B cell (primary cell): ENCODE data around the gene SUV39H2. TPM values are rescaled to one million over a fixed set of nuclear protein-coding genes. Genes with fewer than 3 reads are reported as not detected.

Source experiments
- ATAC-seq: fragments of 200-7000 bp; cut with Tn5 transposase; one replicate; pipeline ENCODE4 v1.10.0; 2021; ENCODE audit warnings: low read depth, mild to moderate bottlenecking, moderate number of reproducible peaks, moderate library complexity
- CTCF ChIA-PET: fragments of 350-600 bp; sonication (Branson Sonifier 250); formaldehyde crosslinking; loops from one replicate; lab custom pipeline; 2021; ENCODE audit warnings: antibody characterized with exemption, inconsistent platforms; lab: Charles Lee
- POLR2A ChIA-PET: fragments of 350-600 bp; sonication (Branson Sonifier 250); formaldehyde crosslinking; loops from one replicate; lab custom pipeline; 2021; ENCODE audit warnings: antibody characterized with exemption; lab: Charles Lee
- DNase-seq: peaks from one replicate; pipeline ENCODE4 v3.0.0; 2013
- H2AFZ ChIP-seq: 2 replicates; pipeline ENCODE4 v1.6.1; 2012; ENCODE audit warnings: mild to moderate bottlenecking, low read depth, low read length; ENCODE audit not compliant: insufficient read depth, poor library complexity, severe bottlenecking
- H3K27ac ChIP-seq, 2 donors: 1 replicate in 1 of 2; 2 replicates in 1 of 2; pipeline ENCODE4 v1.5.1; 2012 to 2013; ENCODE audit warnings: low read length in 2 of 2, mild to moderate bottlenecking in 2 of 2, moderate library complexity in 1 of 2
- H3K27me3 ChIP-seq, 4 experiments: fragments of 200-600 bp in 1 of 4; sonication (generic) in 1 of 4; replicated peaks in 1 of 4; 1 replicate in 2 of 4; 2 replicates in 2 of 4; pipeline versions ENCODE4 v1.6.1 to v1.7.0; 2013 to 2016; ENCODE audit warnings: low read length in 3 of 4, mild to moderate bottlenecking in 2 of 4, mixed read lengths in 1 of 4, moderate library complexity in 1 of 4; ENCODE audit not compliant: insufficient read depth in 4 of 4, control insufficient read depth in 3 of 4; ENCODE audit errors: control extremely low read depth in 1 of 4
- H3K36me3 ChIP-seq, 2 experiments: replicated peaks in 1 of 2; 1 replicate in 1 of 2; 2 replicates in 1 of 2; pipeline versions ENCODE4 v1.6.1 to v1.7.1; 2013; ENCODE audit warnings: low read length in 1 of 2; ENCODE audit not compliant: insufficient read depth in 2 of 2, control insufficient read depth in 1 of 2; ENCODE audit errors: control extremely low read depth in 1 of 2, extremely low read depth in 1 of 2
- H3K4me1 ChIP-seq, 2 donors: fragments of 200-600 bp in 1 of 2; sonication (generic) in 1 of 2; 1 replicate in 1 of 2; 2 replicates in 1 of 2; pipeline versions ENCODE4 v1.5.1 to v1.6.1; 2013 to 2017; ENCODE audit warnings: low read length in 2 of 2; ENCODE audit not compliant: control insufficient read depth in 2 of 2, insufficient read depth in 2 of 2
- H3K4me2 ChIP-seq: replicated peaks from 2 replicates; pipeline ENCODE3; 2012; ENCODE audit warnings: mild to moderate bottlenecking, low read depth, low read length; ENCODE audit not compliant: poor library complexity, severe bottlenecking
- H3K4me3 ChIP-seq, 5 experiments: fragments of 200-600 bp in 1 of 5; sonication (generic) in 1 of 5; 1 replicate in 3 of 5; 2 replicates in 2 of 5; pipeline versions ENCODE4 v1.5.1 to v1.7.0; 2011 to 2016; ENCODE audit warnings: low read length in 4 of 5, mild to moderate bottlenecking in 4 of 5, low read depth in 2 of 5, control low read depth in 1 of 5, moderate library complexity in 1 of 5; ENCODE audit not compliant: insufficient read depth in 1 of 5; ENCODE audit errors: control extremely low read depth in 1 of 5, extremely low read depth in 1 of 5
- H3K79me2 ChIP-seq: fragments of 200-600 bp; sonication (generic); one replicate; pipeline ENCODE4 v1.6.0; 2016; ENCODE audit warnings: low read length; ENCODE audit not compliant: control insufficient read depth, insufficient read depth
- H3K9ac ChIP-seq: fragments of 200-600 bp; sonication (generic); 2 replicates; pipeline ENCODE4 v1.6.1; 2017; ENCODE audit warnings: mild to moderate bottlenecking, low read length, moderate library complexity
- H3K9me3 ChIP-seq, 3 donors: one replicate each; pipeline versions ENCODE4 v1.6.1 to v1.7.1; 2013; ENCODE audit warnings: low read length in 2 of 3; ENCODE audit not compliant: control insufficient read depth in 2 of 3, insufficient read depth in 1 of 3; ENCODE audit errors: control extremely low read depth in 1 of 3
- H4K20me1 ChIP-seq: 2 replicates; pipeline ENCODE4 v1.6.0; 2012; ENCODE audit warnings: mild to moderate bottlenecking, low read length; ENCODE audit not compliant: insufficient read depth, control insufficient read depth, poor library complexity, severe bottlenecking
- H3K27ac Mint-ChIP-seq: one replicate; pipeline ENCODE4 v1.8.0; 2021; ENCODE audit warnings: mixed read lengths
- H3K27me3 Mint-ChIP-seq: one replicate; pipeline ENCODE4 v1.8.0; 2021; ENCODE audit warnings: mixed read lengths
- H3K4me1 Mint-ChIP-seq: one replicate; pipeline ENCODE4 v1.8.0; 2021; ENCODE audit warnings: mixed read lengths
- H3K4me3 Mint-ChIP-seq: one replicate; pipeline ENCODE4 v1.8.0; 2021; ENCODE audit warnings: mixed read lengths
- H3K9me3 Mint-ChIP-seq: one replicate; pipeline ENCODE4 v1.8.0; 2022; ENCODE audit warnings: mixed read lengths; ENCODE audit not compliant: insufficient read depth
- WGBS: methylation state at CpG from one replicate; pipeline ENCODE4 v1.1.5; 2013; ENCODE audit warnings: missing lambda C conversion rate; ENCODE audit not compliant: insufficient coverage; 5-methylcytosine and 5-hydroxymethylcytosine counted together
- intact Hi-C: fragments of 100-400 bp; cut with micrococcal nuclease; formaldehyde crosslinking; loops from one replicate; pipeline ENCODE4 v1.10.0; 2022
- polyA plus RNA-seq: library from polyadenylated mRNA; depleted of rRNA; stranded (reverse); fragments of >200 nt; gene quantifications from 2 replicates; pipeline ENCODE4 v1.2.3, GENCODE V29; 2012
- total RNA-seq, 2 donors: library from RNA; stranded (reverse); fragments of 120-200 nt in 1 of 2; gene quantifications; 1 replicate in 1 of 2; 2 replicates in 1 of 2; pipeline versions ENCODE4 v1.2.3 to v1.2.4, GENCODE V29; 2013 to 2022
- TF ChIP-seq, protein P1 (sequence below): fragments of 200-600 bp; IDR thresholded peaks from one replicate; pipeline ENCODE4 v1.8.0; 2022; ENCODE audit warnings: antibody characterized with exemption, mild to moderate bottlenecking

The SUV39H2 gene
- total and polyA plus RNA-seq, 2 donors (not counting 1 experiment from before 2014, with no cell fraction given), result 0.73 to 3.2 TPM

DNA sequence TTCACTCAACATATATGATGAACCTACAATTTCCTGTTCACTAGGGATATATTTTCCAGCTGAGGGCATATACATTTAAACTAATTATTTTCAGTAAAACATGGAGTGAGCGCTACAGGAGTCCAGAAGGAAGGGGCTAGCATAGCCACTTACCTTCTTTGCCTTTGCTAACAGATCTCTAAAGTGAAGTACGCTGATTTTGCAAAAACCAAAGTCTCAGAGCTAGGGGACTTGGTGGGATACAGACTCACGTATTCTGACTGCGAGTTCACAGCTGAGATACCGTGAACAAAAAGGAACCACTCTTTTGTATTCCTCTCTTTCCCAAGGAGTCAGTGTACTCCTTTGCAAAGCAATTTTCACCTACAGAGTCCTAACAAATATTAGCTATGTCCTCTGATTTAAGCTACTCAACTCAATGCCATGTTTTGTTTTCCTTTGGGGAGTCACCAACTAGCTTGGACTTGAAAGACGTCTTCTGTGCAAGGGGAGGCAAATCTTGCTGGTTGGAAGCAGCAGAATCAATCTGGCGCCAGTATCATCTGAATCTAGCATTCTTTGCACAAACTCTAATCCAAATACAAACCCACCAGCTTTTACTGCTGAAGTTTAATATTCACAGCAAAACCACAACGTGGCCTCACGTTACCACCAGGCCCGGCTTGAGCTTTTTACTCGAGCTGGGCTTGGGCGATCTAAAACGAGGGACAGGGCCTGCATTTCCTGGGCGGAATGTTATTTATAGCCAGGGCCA, 41.5 kb upstream of the SUV39H2 start:
- Histone ChIP-seq H3K9ac (peak overlapping the region; percentile 93), H2AFZ (peak overlapping the region; percentile 96), H3K4me2 (peak overlapping the region; percentile 83), H3K27ac (peak overlapping the region; percentile 79 to 83), H3K4me1 (peaks cover 16 to 17% of the 10 kb centered on the region in 2 donors), H3K9me3 (no peaks in the 10 kb centered on the region), H3K27me3 (no peaks in the 10 kb centered on the region), H4K20me1 (no peaks in the 10 kb centered on the region), H3K79me2 (peaks cover 36% of the 10 kb centered on the region), H3K4me3 (peak overlapping the region; percentile 63 to 99 (median 98)), H3K36me3 (peaks cover 2 to 7% of the 10 kb centered on the region in 2 experiments)
- ChIA-PET POLR2A (interaction anchor here (0.5 to 1.6 kb wide), 12 partner anchors 13 to 339 kb away, joined by 3 to 10 read pairs (median 4); partner anchors contain the start of genes DCLRE1C and SUV39H2), CTCF (interaction anchor here (0.6 to 4.0 kb wide), 20 partner anchors 13 to 640 kb away, joined by 3 to 43 read pairs (median 4); partner anchors contain the start of genes MEIG1 and SUV39H2)
- peak overlapping the region; percentile 98 for H3K4me3 Mint-ChIP-seq
- ATAC-seq (no peak), DNase-seq (no peak)
- no peaks in the 10 kb centered on the region for H3K9me3 Mint-ChIP-seq
- intact Hi-C loops, result loop anchor here (1.0 to 5.0 kb wide), 3 partner anchors 14 to 300 kb away; no protein-coding TSS in a partner anchor
- no peaks in the 10 kb centered on the region for H3K27me3 Mint-ChIP-seq
- peak overlapping the region; percentile 98 for H3K27ac Mint-ChIP-seq
- WGBS, result 28% methylated on average over 13 of the region's 14 CpGs
- H3K4me1 Mint-ChIP-seq, result peaks cover 20% of the 10 kb centered on the region
- TF ChIP-seq, protein P1, sequence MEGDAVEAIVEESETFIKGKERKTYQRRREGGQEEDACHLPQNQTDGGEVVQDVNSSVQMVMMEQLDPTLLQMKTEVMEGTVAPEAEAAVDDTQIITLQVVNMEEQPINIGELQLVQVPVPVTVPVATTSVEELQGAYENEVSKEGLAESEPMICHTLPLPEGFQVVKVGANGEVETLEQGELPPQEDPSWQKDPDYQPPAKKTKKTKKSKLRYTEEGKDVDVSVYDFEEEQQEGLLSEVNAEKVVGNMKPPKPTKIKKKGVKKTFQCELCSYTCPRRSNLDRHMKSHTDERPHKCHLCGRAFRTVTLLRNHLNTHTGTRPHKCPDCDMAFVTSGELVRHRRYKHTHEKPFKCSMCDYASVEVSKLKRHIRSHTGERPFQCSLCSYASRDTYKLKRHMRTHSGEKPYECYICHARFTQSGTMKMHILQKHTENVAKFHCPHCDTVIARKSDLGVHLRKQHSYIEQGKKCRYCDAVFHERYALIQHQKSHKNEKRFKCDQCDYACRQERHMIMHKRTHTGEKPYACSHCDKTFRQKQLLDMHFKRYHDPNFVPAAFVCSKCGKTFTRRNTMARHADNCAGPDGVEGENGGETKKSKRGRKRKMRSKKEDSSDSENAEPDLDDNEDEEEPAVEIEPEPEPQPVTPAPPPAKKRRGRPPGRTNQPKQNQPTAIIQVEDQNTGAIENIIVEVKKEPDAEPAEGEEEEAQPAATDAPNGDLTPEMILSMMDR, result no peak
